Smooth muscle cell (in vitro differentiated cells): ENCODE results near the gene TMEM141. TPM values are rescaled to one million over a fixed set of nuclear protein-coding genes. Genes with fewer than 3 reads are reported as not detected.
"Not testable (repeated sequence)": the region's sequence is repeated elsewhere in the genome, so short reads cannot be mapped to it uniquely, and the experiment has no call there.

Experiments used
- DNase-seq: peaks from one replicate; lab custom pipeline; 2025; ENCODE audit not compliant: unreplicated experiment; lab: John Stamatoyannopoulos, UW
- H2AFZ ChIP-seq: fragments of 200-600 bp; sonication (generic); 2 replicates; pipeline ENCODE4 v1.6.0; 2016; ENCODE audit warnings: antibody characterized with exemption, low read depth, mild to moderate bottlenecking
- H3F3A ChIP-seq: fragments of 200-600 bp; sonication (generic); 2 replicates; pipeline ENCODE4 v1.6.0; 2017; ENCODE audit warnings: antibody characterized with exemption, low read depth
- H3K27ac ChIP-seq: fragments of 200-600 bp; sonication (generic); 2 replicates; pipeline ENCODE4 v1.5.1; 2016; ENCODE audit warnings: low read depth, mild to moderate bottlenecking
- H3K27me3 ChIP-seq: fragments of 200-600 bp; sonication (generic); 2 replicates; pipeline ENCODE4 v1.6.1; 2016; ENCODE audit warnings: low read depth, mild to moderate bottlenecking
- H3K36me3 ChIP-seq: fragments of 200-600 bp; sonication (generic); 2 replicates; pipeline ENCODE4 v1.5.1; 2016; ENCODE audit warnings: low read depth
- H3K4me1 ChIP-seq: fragments of 200-600 bp; sonication (generic); 2 replicates; pipeline ENCODE4 v1.5.1; 2016; ENCODE audit warnings: low read depth
- H3K4me2 ChIP-seq: fragments of 200-600 bp; sonication (generic); 2 replicates; pipeline ENCODE4 v1.6.0; 2016; ENCODE audit warnings: mild to moderate bottlenecking
- H3K4me3 ChIP-seq: fragments of 200-600 bp; sonication (generic); 2 replicates; pipeline ENCODE4 v1.5.1; 2016; ENCODE audit warnings: mild to moderate bottlenecking
- H3K79me2 ChIP-seq: fragments of 200-600 bp; sonication (generic); 2 replicates; pipeline ENCODE4 v1.6.0; 2016; ENCODE audit warnings: low read depth, mild to moderate bottlenecking
- H3K9ac ChIP-seq: fragments of 200-600 bp; sonication (generic); 2 replicates; pipeline ENCODE4 v1.6.0; 2016; ENCODE audit warnings: low read depth
- H3K9me3 ChIP-seq: fragments of 200-600 bp; sonication (generic); replicated peaks from 2 replicates; pipeline ENCODE4 v1.5.1; 2016; ENCODE audit warnings: low read depth
- H4K20me1 ChIP-seq: fragments of 200-600 bp; sonication (generic); 2 replicates; pipeline ENCODE4 v1.6.0; 2016; ENCODE audit warnings: low read depth
- CTCF ChIP-seq: fragments of 200-600 bp; sonication (generic); IDR thresholded peaks from 2 replicates; pipeline ENCODE4 v1.5.1; 2017; ENCODE audit warnings: borderline replicate concordance, mild to moderate bottlenecking, antibody characterized with exemption; ENCODE audit not compliant: insufficient read depth, poor library complexity, severe bottlenecking
- WGBS: methylation state at CpG from one replicate; pipeline ENCODE4 v1.1.7; 2016; ENCODE audit warnings: low lambda C conversion rate; 5-methylcytosine and 5-hydroxymethylcytosine counted together
- polyA plus RNA-seq: library from polyadenylated mRNA; unstranded; fragments of >200 nt; fragmentation: Nextera tagmentation; extraction: Ambion mirVana; gene quantifications from 2 replicates; pipeline ENCODE4 v1.2.1, GENCODE V29; 2016
- total RNA-seq: library from RNA; depleted of rRNA; stranded (reverse); fragments of >200 nt; gene quantifications from 2 replicates; pipeline ENCODE4 v1.2.3, GENCODE V29; 2014

TMEM141 gene
- total and polyA plus RNA-seq, 2 experiments from 2014 or later: 75.4 to 112 TPM

DNA sequence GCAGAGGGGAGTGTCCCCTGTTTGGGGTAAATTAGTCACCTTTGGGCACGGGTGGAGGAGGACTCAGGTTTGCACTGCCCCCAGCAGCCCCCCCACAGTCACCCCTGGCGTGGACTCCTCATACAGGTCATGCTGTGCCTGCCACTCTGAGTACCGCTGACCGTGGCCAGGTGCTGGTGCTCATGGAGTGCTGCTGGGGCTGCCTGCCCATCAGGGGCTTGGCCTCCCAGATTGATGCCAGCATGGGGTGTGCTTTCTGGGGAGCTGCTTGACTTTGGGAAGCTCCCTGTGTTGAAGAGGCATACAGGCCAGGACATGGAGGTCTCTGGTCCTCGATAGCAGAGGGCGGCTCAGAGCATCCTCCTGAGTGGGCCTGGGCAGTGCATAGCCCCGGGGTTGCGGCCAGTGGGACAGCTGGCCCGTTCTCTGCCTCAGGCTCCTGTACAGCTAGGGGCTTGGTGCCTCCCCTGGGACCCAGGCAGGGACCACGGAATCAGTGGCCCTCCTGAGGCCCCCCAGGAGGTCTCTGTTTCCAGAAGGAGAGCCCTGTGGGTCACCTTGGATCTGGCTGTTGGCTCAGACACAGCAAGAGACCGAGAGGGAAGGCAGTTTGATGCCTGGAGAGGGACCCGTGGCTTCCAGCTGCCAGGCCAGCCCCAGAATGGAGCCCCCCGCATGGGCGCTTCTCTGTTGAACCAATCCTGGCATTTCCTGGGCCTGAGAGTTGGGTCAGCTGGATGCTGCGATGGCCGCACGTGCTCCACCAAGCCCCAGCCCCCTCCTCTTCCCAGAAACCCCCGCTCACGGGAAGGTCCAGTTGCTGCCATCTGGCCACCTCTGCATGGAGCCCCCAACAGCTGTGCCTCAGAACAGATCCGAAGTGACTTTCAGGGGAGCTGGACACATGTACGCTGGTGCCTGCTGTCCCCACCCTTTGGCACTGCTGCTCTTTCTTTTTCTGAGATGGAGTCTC, 45.1 kb downstream of the TMEM141 start:
- peaks cover 12% of the 10 kb centered on the region for H3F3A ChIP-seq
- no peaks in the 10 kb centered on the region for H3K79me2 ChIP-seq
- H3K4me1 ChIP-seq: peaks cover 12% of the 10 kb centered on the region
- no peaks in the 10 kb centered on the region for H3K9me3 ChIP-seq
- H2AFZ ChIP-seq: no peak overlapping the region
- H3K9ac ChIP-seq: no peak overlapping the region
- no peak for DNase-seq
- no peak overlapping the region for H3K4me3 ChIP-seq
- H3K4me2 ChIP-seq: no peak overlapping the region
- no peaks in the 10 kb centered on the region for H3K27me3 ChIP-seq
- 98% methylated on average over 19 of the region's 21 CpGs for WGBS
- H3K36me3 ChIP-seq: no peaks in the 10 kb centered on the region
- TF ChIP-seq CTCF: no peak
- H4K20me1 ChIP-seq: peaks cover 18% of the 10 kb centered on the region
- H3K27ac ChIP-seq: no peak overlapping the region

- no peak overlapping the region for H3K9ac ChIP-seq
- 92% methylated on average over 21 of the region's 27 CpGs for WGBS
- TF ChIP-seq CTCF: no peak
- no peak overlapping the region for H3K4me2 ChIP-seq
- H3K27ac ChIP-seq: no peak overlapping the region
- H2AFZ ChIP-seq: no peak overlapping the region
- no peaks in the 10 kb centered on the region for H3K36me3 ChIP-seq
- no peaks in the 10 kb centered on the region for H3K9me3 ChIP-seq
- peaks cover 12% of the 10 kb centered on the region for H3F3A ChIP-seq
- no peak overlapping the region for H3K4me3 ChIP-seq
- peaks cover 17% of the 10 kb centered on the region for H3K4me1 ChIP-seq
- H3K27me3 ChIP-seq: no peaks in the 10 kb centered on the region
- peaks cover 26% of the 10 kb centered on the region for H4K20me1 ChIP-seq
- no peaks in the 10 kb centered on the region for H3K79me2 ChIP-seq
- DNase-seq: no peak
Observed at GRCh38 chr9:136837146-136837855, 46.2 kb downstream of the TMEM141 start.

DNA sequence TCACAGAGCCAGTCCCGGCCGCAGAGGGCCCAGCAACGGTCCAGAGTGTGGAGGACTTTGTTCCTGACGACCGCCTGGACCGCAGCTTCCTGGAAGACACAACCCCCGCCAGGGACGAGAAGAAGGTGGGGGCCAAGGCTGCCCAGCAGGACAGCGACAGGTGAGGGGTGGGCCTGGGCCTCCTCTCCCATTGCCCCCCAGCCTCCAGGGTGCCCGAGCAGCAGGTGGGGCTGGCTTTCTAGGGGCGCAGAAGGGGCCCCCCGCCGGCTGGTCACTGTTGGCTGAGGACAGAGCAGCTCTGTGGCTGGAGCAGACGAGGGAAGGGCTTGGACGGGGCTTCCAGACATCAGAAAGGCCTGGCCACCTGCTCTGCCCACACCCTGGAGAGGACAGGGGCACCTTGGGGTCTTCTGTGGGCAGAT, 46.7 kb downstream of the TMEM141 start:
- not testable (repeated sequence) for H3K4me3 ChIP-seq, H3K4me2 ChIP-seq, H3K9me3 ChIP-seq, H3K27ac ChIP-seq, H3K27me3 ChIP-seq, H3K36me3 ChIP-seq, DNase-seq, H3K9ac ChIP-seq, H3K79me2 ChIP-seq, H2AFZ ChIP-seq
- peaks cover 12% of the 10 kb centered on the region for H3F3A ChIP-seq
- peaks cover 26% of the 10 kb centered on the region for H4K20me1 ChIP-seq
- 94% methylated on average over 15 of the region's 15 CpGs for WGBS
- peaks cover 21% of the 10 kb centered on the region for H3K4me1 ChIP-seq
